RPMI8226 (cell line): ENCODE results near the gene BANP.

Experiments
- DNase-seq: peaks from one replicate; pipeline ENCODE4 v3.0.0-alpha.2; 2015

BANP gene

GRCh38 chr16:87952751-87953150 is 1.5 kb downstream of the BANP start:
- DNase-seq = no peak

GRCh38 chr16:87953308-87954215 is 2.3 kb downstream of the BANP start:
- DNase-seq = no peak

GRCh38 chr16:87954361-87954760 is 3.1 kb downstream of the BANP start:
- DNase-seq = no peak

GRCh38 chr16:87954826-87955225 is 3.6 kb downstream of the BANP start:
- DNase-seq = no peak

- DNase-seq = no peak
These were observed 4.3 kb downstream of the BANP start for GRCh38 chr16:87955302-87956097.

- DNase-seq = no peak
These were observed 4.8 kb downstream of the BANP start for GRCh38 chr16:87956098-87956364.

GRCh38 chr16:87956365-87957231 is 5.4 kb downstream of the BANP start:
- DNase-seq = peak; percentile 71

- no peak for DNase-seq
These were observed 6.3 kb downstream of the BANP start for GRCh38 chr16:87957296-87958094.

- DNase-seq = no peak
These were observed 7.4 kb downstream of the BANP start for GRCh38 chr16:87958632-87959031.

GRCh38 chr16:87959391-87959990 is 8.3 kb downstream of the BANP start:
- DNase-seq = no peak

- no peak for DNase-seq
These were observed 9.1 kb downstream of the BANP start for GRCh38 chr16:87960296-87960695.

- DNase-seq = no peak
These were observed 9.6 kb downstream of the BANP start for GRCh38 chr16:87960852-87961251.

GRCh38 chr16:87961623-87962022 is 10.4 kb downstream of the BANP start:
- DNase-seq = no peak

GRCh38 chr16:87963400-87963799 is 12.2 kb downstream of the BANP start:
- DNase-seq = no peak

- DNase-seq = no peak
These were observed 12.9 kb downstream of the BANP start for GRCh38 chr16:87964049-87964659.

GRCh38 chr16:87965417-87965816 is 14.2 kb downstream of the BANP start:
- DNase-seq = no peak

GRCh38 chr16:87966064-87966645 is 14.9 kb downstream of the BANP start:
- no peak for DNase-seq

- no peak for DNase-seq
These were observed 15.5 kb downstream of the BANP start for GRCh38 chr16:87966685-87967185.

GRCh38 chr16:87968541-87968940 is 17.3 kb downstream of the BANP start:
- no peak for DNase-seq

GRCh38 chr16:87970186-87970585 is 19.0 kb downstream of the BANP start:
- DNase-seq = no peak

GRCh38 chr16:87971933-87972332 is 20.7 kb downstream of the BANP start:
- DNase-seq = no peak
